Stimulated activated CD8-positive, alpha-beta memory T cell treated with anti-CD3 and anti-CD28 coated beads, Interleukin-12 subunit alpha, Interleukin-12 subunit beta, amount 100 ng/mL, for 24 hours (primary cell): Measurements from ENCODE around the gene MAGI1.

Experiments used
- DNase-seq: peaks from one replicate; pipeline ENCODE4 v3.0.0-alpha.2; 2020; ENCODE audit errors: extremely low read depth

The MAGI1 gene

DNA sequence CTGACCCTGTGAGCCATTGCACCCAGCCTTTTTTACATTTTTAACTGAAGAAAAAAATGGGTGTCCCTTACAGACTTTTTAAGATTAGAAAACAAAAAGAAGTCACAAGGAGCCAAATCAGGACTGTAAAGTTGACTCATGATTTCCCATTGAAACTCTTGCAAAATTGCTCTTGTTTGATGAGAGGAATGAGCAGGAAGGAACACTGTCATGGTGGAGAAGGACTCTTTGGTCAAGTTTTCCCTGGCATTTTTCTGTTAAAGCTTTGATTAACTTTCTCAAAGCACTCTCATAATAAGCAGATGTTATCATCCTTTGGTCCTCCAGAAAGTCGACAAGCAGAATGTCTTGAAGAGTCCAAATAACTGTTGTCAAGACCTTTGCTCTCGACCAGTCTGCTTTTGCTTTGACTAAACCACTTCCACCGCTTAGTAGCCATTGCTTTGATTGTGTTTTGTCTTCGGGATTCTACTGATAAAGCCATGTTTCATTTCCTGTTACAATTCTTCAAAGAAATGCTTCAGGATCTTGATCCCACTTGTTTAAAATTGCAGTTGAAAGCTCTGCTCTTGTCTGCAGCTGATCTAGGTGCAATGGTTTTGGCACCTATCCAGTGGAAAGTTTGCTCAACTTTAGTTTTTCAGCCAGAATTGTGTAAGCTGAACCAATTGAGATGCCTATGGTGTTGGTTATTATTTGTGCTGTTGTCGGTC is 369.4 kb downstream of the MAGI1 start:
- DNase-seq: no peak

DNA sequence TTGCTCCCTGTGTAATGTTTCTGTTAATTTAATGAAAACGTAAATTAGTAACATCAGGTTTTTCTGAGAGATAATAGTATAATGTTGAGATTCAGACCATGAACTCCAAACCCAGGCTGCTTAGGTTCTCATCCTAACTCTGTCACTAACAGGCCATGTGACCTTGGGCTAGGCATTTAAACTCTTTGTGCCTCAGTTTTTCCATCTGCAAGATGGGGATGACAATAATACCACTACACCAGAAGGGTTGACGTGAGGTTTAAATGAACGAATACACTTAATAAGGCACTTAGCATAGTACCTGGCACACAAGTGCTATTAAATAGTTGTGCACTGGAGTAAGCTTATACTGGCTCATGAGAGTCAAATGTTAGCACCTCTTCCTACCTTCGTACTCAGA is 370.8 kb downstream of the MAGI1 start:
- no peak for DNase-seq

DNA sequence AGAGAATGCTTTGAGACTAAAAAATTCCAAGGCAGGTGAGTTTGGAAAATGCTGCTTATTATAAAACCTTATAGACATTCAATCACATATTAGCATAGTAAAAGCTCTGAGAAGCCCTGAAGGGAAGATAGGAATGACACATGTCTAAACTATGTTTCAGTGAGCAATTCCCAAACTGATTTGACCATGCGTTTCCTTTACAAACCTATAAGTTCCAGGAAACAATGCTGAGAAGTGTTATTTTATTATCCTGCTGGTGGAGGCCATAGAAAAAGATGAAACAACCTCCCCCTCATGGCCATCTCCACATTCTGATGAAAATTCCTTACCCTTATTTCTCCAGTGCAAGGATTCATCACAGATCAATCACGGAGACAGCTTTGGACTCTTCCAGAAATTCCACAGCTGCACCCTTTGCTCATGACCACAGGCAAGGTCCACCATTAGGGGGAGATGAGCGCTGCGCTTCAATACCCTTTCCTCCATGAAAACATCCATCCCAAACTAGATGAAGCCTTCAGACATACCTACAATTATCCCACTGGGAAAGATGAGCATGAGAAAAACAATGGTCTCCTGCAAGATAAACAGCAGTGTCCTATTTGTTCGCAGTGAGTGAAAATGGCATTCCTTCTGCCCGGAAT is 372.1 kb downstream of the MAGI1 start:
- no peak for DNase-seq

DNA sequence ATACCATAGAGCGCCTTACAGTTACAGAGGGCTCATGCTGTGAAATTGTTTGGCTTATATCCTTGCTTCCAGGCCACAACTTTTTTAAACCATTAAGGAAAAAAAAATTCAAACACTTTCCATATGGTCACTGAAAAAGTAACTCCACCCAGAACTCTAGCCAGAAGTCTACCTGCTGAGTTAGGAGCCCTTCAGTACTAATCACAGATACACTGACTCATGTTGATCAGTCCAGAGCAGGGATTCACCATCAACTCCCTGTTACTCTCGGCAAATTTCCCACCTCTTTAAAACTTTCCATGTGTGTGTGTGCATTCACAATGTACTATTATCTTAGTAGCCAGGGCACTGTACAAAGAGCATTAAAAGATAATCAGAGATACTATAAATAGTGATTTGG is 372.8 kb downstream of the MAGI1 start:
- DNase-seq: no peak

DNA sequence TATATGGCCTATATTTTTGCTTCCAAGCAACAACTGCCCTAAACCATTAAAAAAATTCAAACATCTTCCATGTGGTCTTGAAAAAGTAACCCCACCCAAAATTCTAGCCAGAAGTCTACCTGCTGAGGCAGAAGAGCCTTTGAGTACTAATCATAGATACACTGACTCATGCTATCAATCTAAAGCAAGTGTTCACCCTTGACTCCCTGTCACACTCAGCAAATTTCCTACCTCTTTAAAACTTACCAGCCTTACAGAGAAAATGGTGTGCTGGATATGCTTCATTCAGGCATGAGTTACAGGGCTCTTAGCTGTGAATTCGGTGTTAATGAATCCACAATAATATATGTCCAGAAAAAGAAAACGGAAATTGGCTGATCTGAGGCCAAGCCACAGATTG is 373.8 kb downstream of the MAGI1 start:
- DNase-seq: no peak

DNA sequence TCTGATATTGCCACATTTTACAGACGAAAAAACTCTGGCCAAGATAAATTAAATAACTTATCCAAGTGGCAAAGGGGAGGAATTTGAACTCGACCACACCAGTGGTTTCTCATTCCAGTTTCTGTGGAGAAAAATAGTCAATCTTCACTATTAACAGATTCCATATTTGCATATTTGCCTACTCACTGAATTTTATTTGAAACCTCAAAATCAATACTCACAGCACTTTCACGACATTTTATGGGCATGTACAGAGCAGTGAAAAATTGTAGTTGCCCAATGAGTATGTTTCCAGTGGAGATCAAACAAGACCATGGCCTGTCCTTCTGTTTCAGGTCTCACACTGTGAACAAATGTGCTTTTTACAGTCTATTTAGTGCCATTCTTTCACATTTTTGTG is 374.3 kb downstream of the MAGI1 start:
- no peak for DNase-seq

DNA sequence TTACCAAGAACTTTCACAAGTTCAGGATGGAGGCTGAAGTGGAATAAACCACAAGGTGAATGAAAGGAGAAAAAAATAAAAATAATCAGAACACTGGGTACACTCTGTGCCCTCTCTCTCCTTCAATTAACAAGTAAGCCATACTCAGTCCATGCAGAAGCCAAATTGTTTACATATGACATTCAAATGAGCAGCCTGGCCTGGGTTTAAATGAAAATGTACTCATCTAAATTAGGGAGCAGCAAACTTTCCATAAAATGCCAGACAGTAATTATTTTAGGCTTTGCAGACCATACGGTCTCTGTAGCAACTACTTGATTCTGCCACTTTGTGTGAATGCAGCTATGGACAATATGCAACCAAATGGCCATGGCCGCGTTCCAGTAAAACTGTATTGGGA is 376.6 kb downstream of the MAGI1 start:
- no peak for DNase-seq

DNA sequence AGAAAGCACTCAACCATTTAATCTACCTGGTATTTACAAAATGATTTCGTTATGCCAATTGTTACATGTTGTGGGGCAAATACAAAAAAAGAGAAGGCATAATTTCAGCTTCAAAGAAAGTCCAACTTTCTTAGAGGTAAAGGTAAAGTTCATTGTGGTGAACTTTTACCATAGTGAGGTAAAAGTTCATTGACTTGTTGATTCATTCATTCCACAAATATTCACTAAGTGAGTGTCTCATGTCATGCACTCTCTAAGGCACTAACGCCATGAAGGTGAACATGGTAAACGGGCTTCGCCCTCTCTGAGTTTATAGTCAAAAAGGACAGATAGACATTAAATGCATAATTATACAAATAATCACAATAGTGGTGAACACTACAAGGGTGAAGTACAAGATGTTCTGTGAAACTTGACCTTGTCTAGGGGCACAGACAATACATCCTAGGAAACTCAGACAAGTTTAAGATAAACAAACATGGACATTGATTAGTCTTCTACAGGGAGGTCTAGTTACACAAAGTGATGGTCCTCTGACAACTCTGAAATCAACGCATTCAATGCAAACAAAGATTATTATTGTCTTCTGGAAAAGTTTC is 378.6 kb downstream of the MAGI1 start:
- DNase-seq: no peak

DNA sequence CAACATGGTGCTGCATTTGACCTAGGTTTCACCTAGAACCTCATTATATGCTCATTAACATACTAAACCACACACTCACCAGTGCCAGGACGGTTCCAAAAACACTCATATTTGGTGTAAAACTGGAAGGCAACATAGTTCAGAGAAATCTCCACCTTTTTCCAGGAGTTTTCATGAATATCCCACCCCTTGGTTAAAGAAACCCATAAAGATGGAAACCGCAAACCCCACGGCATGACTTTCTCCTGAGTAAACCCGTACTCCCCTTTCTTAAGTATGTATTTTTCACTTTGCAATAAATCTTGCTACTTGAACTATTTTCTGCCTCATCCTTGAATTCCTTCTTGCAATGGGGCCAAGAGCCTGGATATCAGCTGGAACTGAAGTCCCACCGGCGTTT is 379.3 kb downstream of the MAGI1 start:
- no peak for DNase-seq

DNA sequence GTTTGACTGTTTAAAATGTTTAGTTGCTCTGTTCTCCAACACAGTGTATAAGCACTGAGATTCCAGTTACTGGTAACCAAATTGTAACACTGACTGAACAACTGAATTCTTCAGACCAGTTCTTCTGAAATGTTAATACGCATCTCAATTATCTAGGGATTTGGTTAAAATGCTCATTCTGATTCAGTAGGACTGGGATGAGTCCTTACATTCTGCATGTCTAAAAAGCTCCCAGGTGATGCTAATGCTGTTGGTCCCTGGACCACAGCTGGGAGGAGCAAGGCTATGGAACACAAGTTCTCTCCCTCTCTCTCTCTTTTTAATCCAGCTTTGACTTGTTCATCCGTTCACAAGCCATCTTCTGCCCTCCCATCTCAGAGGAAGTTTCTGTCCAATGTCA is 380.3 kb downstream of the MAGI1 start:
- DNase-seq: no peak

DNA sequence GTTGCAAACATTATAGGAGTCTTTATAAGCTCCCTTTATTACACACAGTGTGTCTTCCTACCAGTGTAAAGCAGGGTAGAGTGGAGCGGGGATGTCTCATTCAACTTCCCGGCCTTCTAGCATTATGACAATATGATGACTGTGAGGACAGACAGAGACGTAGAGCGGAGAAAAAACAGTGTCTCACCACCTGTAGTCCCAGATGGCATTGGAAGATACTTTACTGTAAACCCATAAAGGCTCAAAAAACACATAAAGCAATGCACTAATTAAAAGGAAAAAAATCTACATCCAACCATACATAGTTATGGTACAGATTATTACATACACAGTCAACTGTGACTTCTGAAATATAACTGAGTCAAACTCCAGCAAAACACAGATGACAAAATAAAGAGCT is 383.7 kb downstream of the MAGI1 start:
- no peak for DNase-seq

DNA sequence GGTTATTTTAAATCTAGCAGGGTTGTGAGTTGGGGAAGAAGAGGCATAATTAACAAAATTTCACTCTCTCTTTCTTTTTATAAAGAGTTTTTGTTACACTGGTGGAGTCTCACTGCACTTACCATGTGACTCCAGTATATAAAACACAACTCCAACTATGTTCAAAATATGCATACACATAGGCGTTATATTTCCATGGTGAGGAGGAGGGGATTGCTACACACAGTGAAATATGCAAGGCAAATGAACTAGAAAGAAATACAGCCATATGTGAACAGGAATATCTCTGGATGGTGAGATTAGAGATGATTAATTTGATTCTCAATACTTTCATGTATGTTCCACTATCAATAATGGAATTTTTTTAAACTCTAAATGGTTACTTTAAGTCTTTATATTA is 385.0 kb downstream of the MAGI1 start:
- no peak for DNase-seq

DNA sequence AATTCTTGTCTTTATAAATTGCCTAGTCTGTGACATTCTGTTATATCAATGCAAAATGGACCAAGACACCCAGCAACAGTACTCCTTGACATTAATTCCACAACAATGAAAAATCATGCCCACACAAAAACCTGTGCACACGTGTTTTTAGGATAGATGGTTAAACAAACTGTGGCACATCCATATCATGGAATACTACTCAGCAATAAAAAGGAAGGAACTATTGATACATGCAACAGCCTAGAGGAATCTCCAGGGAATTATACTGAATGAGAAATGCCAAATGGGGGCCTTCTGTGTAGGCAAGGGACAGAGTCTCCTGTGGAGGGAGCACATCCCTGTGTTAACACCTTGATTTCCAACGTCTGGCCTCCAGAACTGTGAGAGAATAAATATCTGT is 388.5 kb downstream of the MAGI1 start:
- no peak for DNase-seq

DNA sequence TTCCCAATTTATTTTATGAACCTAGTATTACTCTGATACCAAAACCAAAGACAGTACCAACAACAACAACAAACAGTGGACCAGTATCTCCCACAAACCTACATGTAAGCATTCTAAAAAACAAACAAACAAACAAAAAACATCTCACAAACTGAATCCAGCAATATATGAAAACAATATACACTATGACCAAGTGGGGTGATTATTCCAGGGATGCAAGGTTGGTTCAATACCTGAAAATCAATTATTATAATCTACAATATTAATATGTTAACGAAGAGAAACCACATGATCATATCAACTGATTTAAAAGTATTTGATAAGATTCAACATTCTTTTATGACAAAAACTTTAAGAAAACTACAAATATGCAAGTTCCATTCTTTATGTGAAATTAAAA is 391.3 kb downstream of the MAGI1 start:
- no peak for DNase-seq

DNA sequence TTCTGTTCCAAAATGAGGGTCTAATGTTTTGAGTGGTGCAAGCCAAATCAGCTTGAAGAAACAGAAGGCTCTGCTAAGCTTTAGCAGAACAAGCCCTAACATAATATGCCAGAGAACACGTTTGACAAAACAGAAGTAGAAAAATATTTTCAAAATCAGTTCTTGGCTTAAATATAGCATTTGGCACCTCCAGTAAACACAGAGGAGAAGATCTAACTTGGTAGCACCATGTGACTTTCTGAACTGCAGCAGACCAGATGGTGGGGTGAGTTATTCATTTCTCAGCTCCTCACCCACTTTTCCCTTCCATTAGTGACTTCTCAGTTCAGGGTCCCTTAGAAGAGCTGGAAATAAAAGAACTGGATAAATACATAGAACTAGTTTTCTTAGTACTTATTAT is 395.8 kb downstream of the MAGI1 start:
- DNase-seq: no peak

DNA sequence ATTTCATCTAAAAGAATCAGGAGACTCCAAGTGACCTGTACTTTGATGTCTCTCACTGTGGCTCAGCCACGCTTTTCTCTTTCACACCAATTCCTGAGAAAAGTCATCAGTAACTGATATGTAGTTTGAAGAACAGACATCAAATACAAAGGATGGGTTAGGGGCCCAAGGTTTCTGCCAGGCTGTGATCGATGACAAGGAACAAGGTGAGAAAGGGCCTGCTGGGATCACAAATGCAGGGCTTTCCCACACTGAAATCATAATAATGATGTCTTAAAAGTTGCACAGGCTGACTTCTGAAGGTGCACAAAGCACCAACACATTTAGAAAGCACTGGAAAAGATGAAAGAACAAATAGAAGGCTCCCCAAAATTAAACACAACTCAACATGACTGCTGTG is 396.9 kb downstream of the MAGI1 start:
- no peak for DNase-seq

DNA sequence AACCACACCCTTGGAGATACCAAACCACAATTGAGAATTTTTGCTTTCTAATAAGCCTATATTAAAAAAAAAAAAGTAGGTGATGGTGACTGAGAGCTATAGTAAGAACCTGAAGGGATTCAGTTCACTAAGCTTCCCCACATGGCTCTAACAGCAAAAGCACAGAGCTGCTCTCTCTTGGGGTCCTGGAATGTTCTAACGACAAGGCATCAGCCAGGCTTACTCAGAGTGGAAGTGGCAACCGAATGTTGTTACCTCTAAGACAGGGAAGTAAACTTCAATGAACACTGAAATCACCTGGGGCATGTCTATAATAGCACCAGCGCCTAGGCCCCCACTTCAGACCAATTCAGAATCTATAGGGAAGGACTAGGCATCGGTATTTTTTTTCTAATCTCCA is 397.7 kb downstream of the MAGI1 start:
- DNase-seq: no peak

DNA sequence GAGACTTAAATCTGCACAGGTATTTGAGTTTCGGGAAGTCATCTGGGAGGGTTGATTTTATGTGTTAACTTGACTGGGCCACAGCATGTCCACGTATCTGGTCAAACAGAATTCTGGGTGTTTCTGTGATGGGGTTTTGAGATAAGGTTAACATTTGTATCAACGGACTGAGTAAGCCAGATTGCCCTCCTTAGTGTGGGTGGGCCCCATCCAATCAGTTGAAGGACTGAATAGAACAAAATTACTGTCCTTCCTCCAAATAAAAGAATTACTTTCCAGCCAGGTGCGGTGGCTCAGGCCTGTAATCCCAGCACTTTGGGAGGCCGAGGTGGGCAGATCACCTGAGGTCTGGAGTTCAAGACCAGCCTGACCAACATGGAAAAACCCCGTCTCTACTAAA is 399.3 kb downstream of the MAGI1 start:
- no peak for DNase-seq

DNA sequence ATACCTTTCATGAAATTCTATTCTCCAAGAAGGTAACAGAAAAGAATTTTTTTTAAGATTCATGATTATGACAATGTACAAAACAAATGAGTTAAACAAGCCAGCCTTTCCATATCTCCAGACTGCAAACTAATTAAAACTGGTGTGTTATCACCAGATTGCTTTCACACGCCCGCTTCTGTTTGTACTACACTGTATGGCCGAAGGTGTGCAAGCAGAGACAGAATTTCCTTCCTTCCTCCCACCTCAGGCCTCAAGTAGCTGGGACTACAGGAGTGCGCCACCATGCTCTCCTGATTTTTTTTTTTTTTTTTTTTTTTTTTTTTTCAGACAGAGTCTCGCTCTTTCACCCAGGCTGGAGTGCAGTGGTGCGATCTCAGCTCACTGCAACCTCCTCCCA is 400.4 kb downstream of the MAGI1 start:
- DNase-seq: no peak

DNA sequence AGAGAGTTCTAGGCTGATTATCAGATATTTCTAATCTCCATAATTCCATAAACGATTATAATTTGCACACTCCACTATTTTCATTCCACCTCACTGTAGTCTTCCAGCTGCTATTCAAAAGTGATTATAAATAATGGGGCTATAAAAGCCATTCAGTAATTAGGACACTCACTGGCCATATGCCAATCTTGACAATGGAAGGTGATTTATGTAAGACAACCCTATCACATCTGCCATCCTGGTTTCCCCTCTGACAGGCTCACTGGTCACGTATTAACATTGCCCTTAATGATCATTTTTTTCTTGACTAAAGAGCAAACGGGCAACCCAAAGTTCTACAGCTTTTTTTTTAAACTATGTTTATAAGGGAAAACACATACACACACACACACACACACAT is 402.4 kb downstream of the MAGI1 start:
- DNase-seq: no peak

DNA sequence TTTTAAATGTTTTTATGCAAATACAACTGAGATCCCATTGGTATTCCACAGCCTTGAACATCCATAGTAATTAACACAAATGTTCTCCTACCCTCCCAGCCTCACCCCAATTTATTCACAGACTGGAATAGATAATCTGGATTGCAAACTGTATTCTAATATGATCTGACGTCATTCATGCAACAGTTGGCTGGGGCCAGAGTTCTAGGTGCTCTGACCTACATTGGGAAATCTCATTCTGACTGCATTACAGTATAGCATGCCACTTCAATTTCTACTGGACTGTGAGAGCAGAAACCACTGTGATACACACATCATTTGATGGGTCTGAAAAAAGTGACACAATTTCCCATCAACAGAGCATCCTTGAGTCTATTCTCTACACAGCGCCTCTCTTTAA is 403.1 kb downstream of the MAGI1 start:
- DNase-seq: no peak

DNA sequence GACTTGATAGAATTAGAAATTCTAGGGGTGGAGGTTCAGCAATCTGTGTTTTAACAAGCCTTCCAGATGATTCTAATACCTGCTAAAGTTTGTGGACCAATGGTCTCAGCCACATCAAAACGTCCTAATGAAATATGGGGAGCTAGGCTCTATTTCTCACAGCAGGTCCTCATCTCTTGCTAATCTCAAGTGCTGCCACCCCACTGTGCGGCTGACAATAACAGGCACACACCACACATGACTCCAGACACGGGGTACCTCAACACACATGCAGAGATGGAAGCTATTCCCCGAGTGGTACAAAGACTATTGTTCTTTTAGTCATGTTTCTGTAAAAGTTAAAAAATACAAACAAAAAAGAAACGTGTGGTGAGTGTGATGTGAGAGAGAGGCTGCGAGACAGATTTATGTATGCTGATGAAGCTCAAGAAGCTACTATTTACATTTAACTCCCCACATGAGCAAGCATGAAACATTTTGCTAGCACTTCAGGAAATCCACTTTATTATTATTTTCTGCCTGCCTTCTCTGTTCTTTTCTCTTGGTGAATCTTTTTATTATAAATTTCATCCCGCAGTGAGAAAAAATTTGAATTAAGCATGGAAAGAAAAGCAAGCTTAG is 405.6 kb downstream of the MAGI1 start:
- no peak for DNase-seq

DNA sequence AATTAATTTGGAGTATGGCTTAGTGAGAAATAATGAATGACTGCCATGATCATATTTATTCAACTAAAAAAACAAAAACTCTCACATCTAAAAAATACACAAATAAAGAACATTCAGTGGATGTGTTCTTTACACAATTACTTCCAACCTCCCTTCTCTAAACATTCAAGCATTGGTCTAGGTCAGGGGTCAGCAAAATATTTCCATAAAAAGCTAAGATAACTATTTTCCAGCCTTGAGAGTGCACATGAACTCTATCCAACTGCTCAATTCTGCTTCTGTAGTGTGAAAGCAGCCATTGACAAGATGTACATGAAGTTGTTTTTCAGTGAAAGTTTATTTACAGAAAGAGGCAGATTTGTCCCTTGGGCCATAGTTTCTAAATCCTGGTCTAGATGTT is 406.3 kb downstream of the MAGI1 start:
- DNase-seq: no peak
